H1 (cell line): ENCODE data around the gene VPS13D.

Experiments used
- ATF2 ChIP-seq: IDR thresholded peaks from 2 replicates; pipeline ENCODE4 v1.6.1; 2012; ENCODE audit warnings: low read length, inconsistent platforms
- CEBPB ChIP-seq: IDR thresholded peaks from 2 replicates; pipeline ENCODE4 v1.6.1; 2012; ENCODE audit warnings: low read depth, low read length
- CREB1 ChIP-seq: IDR thresholded peaks from 2 replicates; pipeline ENCODE4 v1.6.1; 2012; ENCODE audit warnings: inconsistent platforms
- CTCF ChIP-seq, 3 experiments: IDR thresholded peaks; 1 replicate in 2 of 3; 2 replicates in 1 of 3; pipeline versions ENCODE4 v1.5.1 to v1.6.1; 2011; ENCODE audit warnings: low read length in 3 of 3, mild to moderate bottlenecking in 3 of 3, inconsistent platforms in 2 of 3, low read depth in 1 of 3, moderate library complexity in 1 of 3; ENCODE audit not compliant: insufficient read depth in 1 of 3; ENCODE audit errors: control extremely low read depth in 1 of 3
- GABPA ChIP-seq: IDR thresholded peaks from 2 replicates; pipeline ENCODE4 v1.6.1; 2011; ENCODE audit warnings: mild to moderate bottlenecking, low read length, moderate library complexity, borderline replicate concordance; ENCODE audit not compliant: insufficient read depth
- KDM1A ChIP-seq: fragments of 200-600, 300-600 bp; sonication (generic); IDR thresholded peaks from 2 replicates; pipeline ENCODE4 v1.7.1; 2016; ENCODE audit warnings: mild to moderate bottlenecking, low read length, borderline replicate concordance
- NRF1 ChIP-seq: IDR thresholded peaks from 2 replicates; pipeline ENCODE4 v1.6.1; 2011; ENCODE audit warnings: mild to moderate bottlenecking, low read depth, low read length, improper control_type of control experiment
- POLR2AphosphoS5 ChIP-seq: IDR thresholded peaks from 2 replicates; pipeline ENCODE4 v1.6.1; 2011; ENCODE audit warnings: low read depth, low read length
- RAD21 ChIP-seq, 2 experiments: IDR thresholded peaks in 1 of 2; conservative IDR thresholded peaks in 1 of 2; 2 replicates each; pipeline ENCODE4 v1.6.1; 2011; ENCODE audit warnings: low read depth in 2 of 2, low read length in 2 of 2, improper control_type of control experiment in 1 of 2, inconsistent platforms in 1 of 2, mild to moderate bottlenecking in 1 of 2, moderate library complexity in 1 of 2
- RXRA ChIP-seq: IDR thresholded peaks from 2 replicates; pipeline ENCODE4 v1.6.1; 2011; ENCODE audit warnings: low read depth, mild to moderate bottlenecking, low read length, moderate library complexity; ENCODE audit not compliant: insufficient read depth
- SUZ12 ChIP-seq: fragments of 200-600 bp; sonication (generic); IDR thresholded peaks from 2 replicates; pipeline ENCODE4 v1.6.1; 2012; ENCODE audit warnings: mild to moderate bottlenecking, inconsistent platforms, low read length, moderate library complexity, mixed read lengths
- ZNF274 ChIP-seq: IDR thresholded peaks from 2 replicates; pipeline ENCODE4 v1.7.0; 2012; ENCODE audit warnings: low read length, borderline replicate concordance; ENCODE audit errors: extremely low read depth
- TF ChIP-seq, protein P1 (sequence below): IDR thresholded peaks from 2 replicates; pipeline ENCODE4 v1.6.1; 2012; ENCODE audit warnings: inconsistent platforms

DNA sequence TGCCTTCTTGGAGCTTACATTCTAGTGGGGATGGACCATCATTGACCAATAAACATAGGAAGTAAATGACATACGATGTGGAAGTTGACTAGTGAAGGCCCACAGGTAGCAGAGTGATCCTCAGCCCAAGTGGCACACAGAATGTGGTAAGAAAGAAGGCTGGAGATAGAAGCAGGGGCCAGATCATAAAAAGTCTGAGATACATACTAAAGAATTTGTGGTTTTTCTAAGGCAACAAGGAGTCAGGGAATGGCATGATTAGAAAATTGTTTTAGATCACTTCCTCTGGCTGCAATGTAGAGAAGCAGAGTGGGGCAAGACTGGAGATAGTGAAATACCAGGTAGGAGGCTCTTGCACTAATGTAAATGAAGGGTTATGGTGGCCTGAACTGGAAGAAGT is 154.0 kb downstream of the VPS13D start:
- TF ChIP-seq CTCF (IDR thresholded peaks at IDR 0.05; ENCODE audit: control extremely low read depth in 1 of 3, insufficient read depth in 1 of 3, low read depth in 1 of 3, low read length in 3 of 3) = no peak
- no peak for TF ChIP-seq KDM1A
- no peak for TF ChIP-seq NRF1
- no peak for TF ChIP-seq ZNF274
- TF ChIP-seq RXRA = no peak
- TF ChIP-seq GABPA = no peak
- no peak for TF ChIP-seq CEBPB
- TF ChIP-seq, protein P1, sequence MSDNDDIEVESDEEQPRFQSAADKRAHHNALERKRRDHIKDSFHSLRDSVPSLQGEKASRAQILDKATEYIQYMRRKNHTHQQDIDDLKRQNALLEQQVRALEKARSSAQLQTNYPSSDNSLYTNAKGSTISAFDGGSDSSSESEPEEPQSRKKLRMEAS = no peak
- TF ChIP-seq SUZ12 = no peak
- no peak for TF ChIP-seq RAD21 (IDR thresholded peaks at IDR 0.05 in 1 of 2, conservative IDR thresholded peaks at IDR 0.05 in 1 of 2; ENCODE audit: low read depth in 2 of 2, low read length in 2 of 2)
- no peak for TF ChIP-seq CREB1
- no peak for TF ChIP-seq ATF2
- TF ChIP-seq POLR2AphosphoS5 = no peak
